Cardiac fibroblast (primary cell): Measurements from ENCODE around the gene PBRM1.
A peak's percentile ranks its signal among the peaks of the same experiment; 100 is the strongest.

Experiments used
- DNase-seq, 2 donors: peaks; one replicate each; pipeline versions ENCODE4 v3.0.0 to v3.0.0-alpha.2; 2010; ENCODE audit warnings: low read depth in 2 of 2
- H3K4me3 ChIP-seq, 2 donors: replicated peaks in 1 of 2; 1 replicate in 1 of 2; 2 replicates in 1 of 2; pipeline ENCODE4 v1.5.1; 2011; ENCODE audit warnings: low read depth in 2 of 2, low read length in 2 of 2, mild to moderate bottlenecking in 2 of 2, moderate library complexity in 1 of 2
- TF ChIP-seq, protein P1 (sequence below): IDR thresholded peaks from one replicate; pipeline ENCODE4 v1.5.1; 2011; ENCODE audit warnings: low read depth, mild to moderate bottlenecking, low read length, inconsistent platforms

Gene PBRM1

DNA sequence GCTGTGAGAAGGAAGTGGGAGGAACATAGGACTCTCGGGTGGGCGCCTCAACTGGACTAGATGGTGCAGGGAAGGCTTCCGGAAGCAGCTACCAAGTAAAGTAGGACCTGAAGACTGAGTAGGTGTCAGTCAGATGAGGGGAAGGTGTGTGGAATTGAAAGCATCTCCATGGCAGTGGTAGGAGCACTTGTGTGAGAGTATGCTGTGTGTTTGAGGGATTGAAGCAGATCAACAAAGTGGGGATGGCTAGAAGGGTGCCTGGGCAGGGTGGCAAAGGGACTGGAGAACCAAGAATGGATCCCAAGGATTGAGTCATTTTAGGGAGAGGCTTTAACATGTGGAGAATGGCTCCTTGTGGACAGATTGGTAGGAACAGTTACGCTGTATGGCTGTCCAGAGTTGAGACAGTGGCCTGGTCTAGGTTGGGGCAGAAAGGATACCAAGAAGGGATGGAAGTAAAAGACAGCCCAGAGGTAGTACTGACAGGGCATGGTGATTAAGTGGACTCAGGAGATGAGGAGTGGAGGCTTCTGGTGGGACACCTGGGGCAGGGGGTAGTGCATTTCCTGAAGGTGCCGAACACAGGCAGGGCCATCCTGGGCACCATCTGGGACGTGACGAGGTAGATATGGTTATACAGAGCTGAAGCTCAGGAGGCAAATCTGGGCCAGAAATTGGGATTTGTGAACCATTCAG is 147.8 kb downstream of the PBRM1 start:
- DNase-seq: no peak
- peak overlapping the region; percentile 58 to 71 for H3K4me3 ChIP-seq
- TF ChIP-seq, protein P1, sequence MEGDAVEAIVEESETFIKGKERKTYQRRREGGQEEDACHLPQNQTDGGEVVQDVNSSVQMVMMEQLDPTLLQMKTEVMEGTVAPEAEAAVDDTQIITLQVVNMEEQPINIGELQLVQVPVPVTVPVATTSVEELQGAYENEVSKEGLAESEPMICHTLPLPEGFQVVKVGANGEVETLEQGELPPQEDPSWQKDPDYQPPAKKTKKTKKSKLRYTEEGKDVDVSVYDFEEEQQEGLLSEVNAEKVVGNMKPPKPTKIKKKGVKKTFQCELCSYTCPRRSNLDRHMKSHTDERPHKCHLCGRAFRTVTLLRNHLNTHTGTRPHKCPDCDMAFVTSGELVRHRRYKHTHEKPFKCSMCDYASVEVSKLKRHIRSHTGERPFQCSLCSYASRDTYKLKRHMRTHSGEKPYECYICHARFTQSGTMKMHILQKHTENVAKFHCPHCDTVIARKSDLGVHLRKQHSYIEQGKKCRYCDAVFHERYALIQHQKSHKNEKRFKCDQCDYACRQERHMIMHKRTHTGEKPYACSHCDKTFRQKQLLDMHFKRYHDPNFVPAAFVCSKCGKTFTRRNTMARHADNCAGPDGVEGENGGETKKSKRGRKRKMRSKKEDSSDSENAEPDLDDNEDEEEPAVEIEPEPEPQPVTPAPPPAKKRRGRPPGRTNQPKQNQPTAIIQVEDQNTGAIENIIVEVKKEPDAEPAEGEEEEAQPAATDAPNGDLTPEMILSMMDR: no peak

GRCh38 chr3:52537165-52537620 is 148.5 kb downstream of the PBRM1 start:
- DNase-seq: no peak
- peak overlapping the region; percentile 58 to 71 for H3K4me3 ChIP-seq
- TF ChIP-seq, protein P1: no peak

GRCh38 chr3:52536369-52537164 is 149.1 kb downstream of the PBRM1 start, which contains the start of gene UQCC5:
Gene UQCC5, plus strand, starts transcription at chr3:52536605. Its CDS starts 151 bp downstream, at chr3:52536756.
- TF ChIP-seq, protein P1: no peak
- DNase-seq: peak; percentile 99
- H3K4me3 ChIP-seq: peak within 1 kb of the TSS; percentile 58 to 71

GRCh38 chr3:52536112-52536368 is 149.7 kb downstream of the PBRM1 start:
- TF ChIP-seq, protein P1: no peak
- no peak for DNase-seq
- H3K4me3 ChIP-seq: no peak overlapping the region

DNA sequence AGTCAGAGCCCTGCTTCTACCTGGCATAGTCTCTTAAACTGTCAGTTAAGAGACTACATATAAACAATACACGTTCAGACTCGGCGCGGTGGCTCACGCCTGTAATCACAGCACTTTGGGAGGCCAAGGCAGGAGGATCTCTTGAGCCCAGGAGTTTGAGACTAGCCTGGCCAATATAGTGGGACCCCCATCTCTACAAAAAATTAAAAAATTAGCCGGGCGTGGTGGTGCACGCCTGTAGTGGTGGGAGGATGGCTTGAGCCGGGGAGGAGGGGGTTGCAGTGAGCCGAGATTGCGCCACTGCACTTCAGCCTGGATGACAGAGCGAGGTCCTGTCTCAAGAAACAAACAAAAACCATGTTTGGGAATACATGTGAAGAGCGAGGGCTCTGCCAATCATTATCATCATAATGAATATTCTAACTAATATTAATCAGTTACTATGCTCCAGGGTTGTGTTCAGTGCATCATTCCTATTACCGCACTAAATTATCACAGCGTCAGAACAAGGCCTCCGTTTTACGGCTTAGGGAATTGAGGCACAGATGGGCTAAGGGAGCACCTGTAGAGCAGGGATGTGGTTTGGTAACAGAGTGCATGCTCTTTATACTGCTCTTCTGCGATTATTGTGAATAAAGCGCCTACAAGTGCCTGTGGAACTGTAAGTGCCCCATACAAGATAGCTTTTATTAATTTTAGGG is 150.2 kb downstream of the PBRM1 start:
- H3K4me3 ChIP-seq: no peak overlapping the region
- DNase-seq: no peak
- TF ChIP-seq, protein P1: no peak

DNA sequence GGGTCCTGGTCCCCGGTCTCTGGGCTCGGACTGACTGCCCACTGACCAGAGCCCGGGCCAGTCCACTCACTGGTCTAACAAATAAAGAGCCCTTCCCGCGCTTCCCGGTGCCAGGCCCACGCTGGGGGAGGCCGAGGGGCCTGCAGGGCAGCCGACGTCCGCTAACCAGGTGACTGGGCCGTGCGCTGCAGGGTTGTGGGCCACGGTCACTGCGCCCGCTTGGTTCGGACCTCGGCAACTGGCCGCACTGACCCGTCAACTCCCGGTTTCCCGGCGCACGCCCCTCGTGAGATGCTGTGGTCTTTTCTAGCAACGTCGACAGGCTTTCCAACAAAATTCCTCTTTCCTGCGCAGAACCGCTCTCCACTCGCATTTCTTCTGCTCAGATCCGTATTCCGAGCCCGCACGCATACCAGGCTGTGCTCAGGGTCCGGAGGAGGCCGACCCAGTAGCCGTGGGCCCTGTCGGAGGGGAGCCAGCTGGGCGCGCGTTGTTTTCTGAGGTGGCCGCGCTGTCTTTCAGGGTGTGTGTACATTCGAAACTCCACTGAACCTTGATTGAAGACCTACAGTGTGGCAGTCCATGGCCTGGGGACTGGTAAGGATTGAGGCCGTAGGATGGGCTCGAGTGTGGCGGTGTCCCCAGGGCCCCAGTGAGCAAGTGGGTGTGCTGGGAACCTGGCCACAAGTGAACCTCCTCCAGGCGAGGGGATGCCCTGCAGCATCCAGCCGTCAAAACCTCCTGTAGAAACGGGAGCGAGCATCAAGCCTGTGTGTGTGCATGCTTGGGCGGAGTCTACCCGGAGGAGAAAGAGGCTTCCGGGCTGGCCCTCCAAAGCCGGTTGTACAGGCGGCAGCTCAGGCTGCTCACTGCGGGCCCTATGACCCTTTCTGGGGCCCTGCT is 151.2 kb downstream of the PBRM1 start:
- DNase-seq: peak; percentile 53 to 54
- peak overlapping the region; percentile 56 to 61 for H3K4me3 ChIP-seq
- TF ChIP-seq, protein P1: no peak
